Measurements from ENCODE around the gene PRPS1. TPM values are rescaled to one million over a fixed set of nuclear protein-coding genes. Genes with fewer than 3 reads are reported as not detected.
"Not testable (repeated sequence)": the region's sequence is repeated elsewhere in the genome, so short reads cannot be mapped to it uniquely, and the experiment has no call there.

Gene PRPS1
- total RNA-seq, 2 experiments from 2014 or later = 66.5 to 70.4 TPM

DNA sequence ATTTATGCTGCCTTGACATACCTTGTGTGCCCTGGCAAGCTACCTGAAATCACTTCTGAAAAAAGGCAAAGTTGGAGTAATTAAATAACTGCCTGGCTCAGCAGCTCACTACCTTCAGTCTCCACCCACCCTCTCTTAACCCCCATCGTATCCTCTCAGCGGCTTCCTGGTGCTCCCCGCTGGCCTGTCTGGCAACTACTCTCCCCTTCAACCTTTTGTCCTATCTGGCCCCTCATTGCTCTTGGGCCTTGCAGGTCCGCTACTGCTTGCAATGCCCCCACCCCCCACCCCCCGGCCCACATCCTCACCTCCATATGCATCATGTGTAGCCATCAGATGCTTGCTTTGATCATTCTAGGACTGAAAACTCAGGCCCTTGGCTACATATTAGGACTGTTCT lies 34.5 kb downstream of the PRPS1 start:
- Mint-ChIP-seq H3K4me3 (no peak overlapping the region), H3K4me1 (ENCODE audit: low read depth) (peaks cover 15% of the 10 kb centered on the region), H3K27ac (peak overlapping the region; percentile 51), H3K9me3 (no peaks in the 10 kb centered on the region), H3K36me3 (ENCODE audit: low read depth) (peaks cover 9% of the 10 kb centered on the region), H3K27me3 (no peaks in the 10 kb centered on the region)
- DNase-seq (no peak), ATAC-seq (ENCODE audit: poor library complexity) (no peak)
- CTCF ChIA-PET = interaction anchor here (9.5 kb wide), 1 partner anchor 113 kb away, joined by 92 read pairs; the partner anchor contains the start of genes NCBP2L and TSC22D3
- intact Hi-C loops (cut with DNase I, micrococcal nuclease) = no loop called here
- Histone ChIP-seq H3K36me3 (ENCODE audit: insufficient read depth, low read length) (no peaks in the 10 kb centered on the region), H3K9me3 (ENCODE audit: control insufficient read depth in 1 of 2, insufficient read depth in 1 of 2, low read length in 2 of 2) (no peaks in the 10 kb centered on the region), H3K4me3 (ENCODE audit: low read length) (no peak overlapping the region), H3K4me1 (ENCODE audit: insufficient read depth, low read length) (no peaks in the 10 kb centered on the region), H3K27me3 (ENCODE audit: control insufficient read depth in 1 of 2, insufficient read depth in 2 of 2, low read length in 2 of 2) (no peaks in the 10 kb centered on the region), H3K27ac (ENCODE audit: low read depth in 1 of 2, low read length in 2 of 2) (no peak overlapping the region)
- TF ChIP-seq, protein P1, sequence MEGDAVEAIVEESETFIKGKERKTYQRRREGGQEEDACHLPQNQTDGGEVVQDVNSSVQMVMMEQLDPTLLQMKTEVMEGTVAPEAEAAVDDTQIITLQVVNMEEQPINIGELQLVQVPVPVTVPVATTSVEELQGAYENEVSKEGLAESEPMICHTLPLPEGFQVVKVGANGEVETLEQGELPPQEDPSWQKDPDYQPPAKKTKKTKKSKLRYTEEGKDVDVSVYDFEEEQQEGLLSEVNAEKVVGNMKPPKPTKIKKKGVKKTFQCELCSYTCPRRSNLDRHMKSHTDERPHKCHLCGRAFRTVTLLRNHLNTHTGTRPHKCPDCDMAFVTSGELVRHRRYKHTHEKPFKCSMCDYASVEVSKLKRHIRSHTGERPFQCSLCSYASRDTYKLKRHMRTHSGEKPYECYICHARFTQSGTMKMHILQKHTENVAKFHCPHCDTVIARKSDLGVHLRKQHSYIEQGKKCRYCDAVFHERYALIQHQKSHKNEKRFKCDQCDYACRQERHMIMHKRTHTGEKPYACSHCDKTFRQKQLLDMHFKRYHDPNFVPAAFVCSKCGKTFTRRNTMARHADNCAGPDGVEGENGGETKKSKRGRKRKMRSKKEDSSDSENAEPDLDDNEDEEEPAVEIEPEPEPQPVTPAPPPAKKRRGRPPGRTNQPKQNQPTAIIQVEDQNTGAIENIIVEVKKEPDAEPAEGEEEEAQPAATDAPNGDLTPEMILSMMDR (IDR thresholded peaks at IDR 0.05) = no peak
- POLR2A ChIA-PET = no interaction called here

DNA sequence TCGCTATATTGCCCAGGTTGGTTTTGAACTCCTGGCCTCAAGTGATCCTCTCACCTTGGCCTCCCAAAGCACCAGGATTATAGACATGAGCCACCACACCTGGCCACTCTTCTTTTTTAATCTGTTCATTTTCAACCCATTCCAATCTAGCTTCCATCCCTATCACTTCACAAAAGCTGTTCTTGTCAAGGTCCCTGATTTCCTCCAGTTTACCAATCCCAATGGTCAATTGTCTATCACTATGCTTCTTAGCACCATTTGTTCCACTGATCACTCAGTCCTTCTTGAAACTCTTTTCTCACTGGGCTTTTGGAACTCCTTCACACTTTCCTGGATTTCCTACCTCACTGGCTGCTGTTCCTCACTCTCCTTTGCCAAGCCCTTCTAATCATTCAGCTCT lies 38.6 kb downstream of the PRPS1 start:
- POLR2A ChIA-PET = no interaction called here
- Mint-ChIP-seq H3K9me3 (no peaks in the 10 kb centered on the region), H3K4me3 (no peak overlapping the region), H3K4me1 (ENCODE audit: low read depth) (peaks cover 13% of the 10 kb centered on the region), H3K36me3 (ENCODE audit: low read depth) (peaks cover 9% of the 10 kb centered on the region), H3K27ac (peak overlapping the region; percentile 3), H3K27me3 (no peaks in the 10 kb centered on the region)
- ATAC-seq (ENCODE audit: poor library complexity) = no peak
- Histone ChIP-seq H3K4me3 (ENCODE audit: low read length) (no peak overlapping the region), H3K27me3 (ENCODE audit: control insufficient read depth in 1 of 2, insufficient read depth in 2 of 2, low read length in 2 of 2) (no peaks in the 10 kb centered on the region), H3K4me1 (ENCODE audit: insufficient read depth, low read length) (peaks cover 6% of the 10 kb centered on the region), H3K36me3 (ENCODE audit: insufficient read depth, low read length) (no peaks in the 10 kb centered on the region), H3K27ac (ENCODE audit: low read depth in 1 of 2, low read length in 2 of 2) (no peak overlapping the region), H3K9me3 (ENCODE audit: control insufficient read depth in 1 of 2, insufficient read depth in 1 of 2, low read length in 2 of 2) (no peaks in the 10 kb centered on the region)
- TF ChIP-seq, protein P1 (IDR thresholded peaks at IDR 0.05) = no peak
- CTCF ChIA-PET = interaction anchor here (0.7 kb wide), 1 partner anchor 110 kb away, joined by 3 read pairs; the partner anchor contains the start of gene NCBP2L
- intact Hi-C loops (cut with DNase I, micrococcal nuclease) = no loop called here
- no peak for DNase-seq

DNA sequence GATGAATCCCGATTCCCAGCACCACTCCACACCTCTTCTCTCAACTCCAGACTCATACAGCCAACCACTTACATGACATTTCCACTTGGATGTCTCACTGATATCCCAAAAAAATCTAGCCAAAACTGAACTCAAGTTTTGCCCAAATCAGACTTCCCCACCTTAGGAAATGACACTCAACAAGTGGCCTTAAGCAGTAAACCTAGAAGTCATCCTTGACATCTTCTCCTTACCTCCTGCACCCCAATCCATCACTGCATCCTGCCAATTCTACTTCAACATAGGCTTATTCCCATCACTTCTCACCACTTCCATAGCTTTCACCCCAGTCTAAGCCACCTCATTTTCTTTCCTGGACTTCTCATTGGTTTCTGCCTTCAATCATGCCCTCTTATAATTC lies 39.1 kb downstream of the PRPS1 start:
- no peaks in the 10 kb centered on the region for H3K27me3 Mint-ChIP-seq
- intact Hi-C loops (cut with DNase I, micrococcal nuclease) = no loop called here
- peaks cover 13% of the 10 kb centered on the region for H3K4me1 Mint-ChIP-seq (ENCODE audit: low read depth)
- Histone ChIP-seq H3K9me3 (ENCODE audit: control insufficient read depth in 1 of 2, insufficient read depth in 1 of 2, low read length in 2 of 2) (no peaks in the 10 kb centered on the region), H3K4me1 (ENCODE audit: insufficient read depth, low read length) (peaks cover 6% of the 10 kb centered on the region), H3K27ac (ENCODE audit: low read depth in 1 of 2, low read length in 2 of 2) (no peak overlapping the region), H3K36me3 (ENCODE audit: insufficient read depth, low read length) (no peaks in the 10 kb centered on the region), H3K4me3 (ENCODE audit: low read length) (no peak overlapping the region), H3K27me3 (ENCODE audit: control insufficient read depth in 1 of 2, insufficient read depth in 2 of 2, low read length in 2 of 2) (no peaks in the 10 kb centered on the region)
- TF ChIP-seq, protein P1 (IDR thresholded peaks at IDR 0.05) = no peak
- no peaks in the 10 kb centered on the region for H3K9me3 Mint-ChIP-seq
- POLR2A ChIA-PET = interaction anchor here (18.0 kb wide), 1 partner anchor 46 kb away, joined by 754 read pairs; no protein-coding TSS in a partner anchor
- H3K4me3 Mint-ChIP-seq = no peak overlapping the region
- peak overlapping the region; percentile 3 for H3K27ac Mint-ChIP-seq
- CTCF ChIA-PET = no interaction called here
- ATAC-seq (ENCODE audit: poor library complexity) = no peak
- no peak for DNase-seq
- peaks cover 9% of the 10 kb centered on the region for H3K36me3 Mint-ChIP-seq (ENCODE audit: low read depth)

DNA sequence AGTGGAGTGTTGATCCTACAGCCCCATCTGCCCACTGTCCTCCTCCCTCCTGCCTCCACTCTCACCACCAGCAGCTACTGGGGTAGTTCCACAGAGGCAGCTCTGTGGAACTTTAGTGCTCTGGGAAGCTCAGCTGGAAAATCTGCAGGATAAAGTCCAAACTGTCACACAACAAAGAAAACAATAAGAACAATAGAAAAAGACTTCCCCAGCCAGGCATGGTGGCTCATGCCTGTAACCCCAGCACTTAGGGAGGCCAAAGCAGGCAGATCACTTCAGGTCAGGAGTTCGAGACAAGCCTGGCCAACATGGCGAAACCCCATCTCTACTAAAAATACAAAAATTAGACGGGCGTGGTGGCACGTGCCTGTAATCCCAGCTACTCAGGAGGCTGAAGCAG lies 40.4 kb downstream of the PRPS1 start:
- ATAC-seq (ENCODE audit: poor library complexity); H3K4me3 ChIP-seq (ENCODE audit: low read length); H3K9me3 Mint-ChIP-seq; H3K9me3 ChIP-seq (ENCODE audit: control insufficient read depth in 1 of 2, insufficient read depth in 1 of 2, low read length in 2 of 2); H3K27me3 Mint-ChIP-seq; H3K36me3 ChIP-seq (ENCODE audit: insufficient read depth, low read length); intact Hi-C loops (cut with DNase I, micrococcal nuclease); DNase-seq; H3K27ac ChIP-seq (ENCODE audit: low read depth in 1 of 2, low read length in 2 of 2); H3K4me3 Mint-ChIP-seq; H3K27ac Mint-ChIP-seq; H3K27me3 ChIP-seq (ENCODE audit: control insufficient read depth in 1 of 2, insufficient read depth in 2 of 2, low read length in 2 of 2): not testable (repeated sequence)
- ChIA-PET CTCF (interaction anchor here (1.0 kb wide), 1 partner anchor 27 kb away, joined by 3 read pairs; no protein-coding TSS in a partner anchor), POLR2A (interaction anchor here (0.8 to 18.0 kb wide), 2 partner anchors 44 to 70 kb away, joined by 3 to 754 read pairs; no protein-coding TSS in a partner anchor)
- peaks cover 24% of the 10 kb centered on the region for H3K4me1 Mint-ChIP-seq (ENCODE audit: low read depth)
- H3K36me3 Mint-ChIP-seq (ENCODE audit: low read depth) = peaks cover 14% of the 10 kb centered on the region
- H3K4me1 ChIP-seq (ENCODE audit: insufficient read depth, low read length) = peaks cover 18% of the 10 kb centered on the region
